Pancreas (tissue), 10 donors: ENCODE data around the gene TMEM108. TPM values are rescaled to one million over a fixed set of nuclear protein-coding genes. Genes with fewer than 3 reads are reported as not detected.

ENCODE experiments used
- ATAC-seq, 4 donors: fragments of 200-7000 bp; cut with Tn5 transposase; one replicate each; pipeline versions ENCODE4 v1.8.0 to v1.9.1; 2020; ENCODE audit warnings: mild to moderate bottlenecking in 4 of 4, moderate library complexity in 4 of 4
- DNase-seq, 6 donors: peaks; one replicate each; pipeline ENCODE4 v3.0.0-alpha.2; 2020
- FAIRE-seq: peaks from 2 replicates; lab custom pipeline; 2012; peaks lifted over from hg19 to GRCh38; lab: Jason Lieb, UNC
- H3K27ac ChIP-seq, 4 donors: fragments of 200-600 bp; sonication (generic); 1 replicate in 3 of 4; 2 replicates in 1 of 4; pipeline versions ENCODE4 v1.5.0 to v1.8.0; 2020
- H3K27me3 ChIP-seq, 4 donors: fragments of 200-600 bp; one replicate each; pipeline ENCODE4 v1.8.0; 2021
- H3K36me3 ChIP-seq, 3 donors: fragments of 200-600 bp; sonication (generic) in 1 of 3; one replicate each; pipeline versions ENCODE4 v1.5.0 to v1.8.0; 2020 to 2021
- H3K4me1 ChIP-seq, 3 donors: fragments of 200-600 bp; one replicate each; pipeline ENCODE4 v1.8.0; 2021
- H3K4me3 ChIP-seq, 4 donors: fragments of 200-600 bp; sonication (generic) in 2 of 4; one replicate each; pipeline versions ENCODE4 v1.5.0 to v1.8.0; 2020 to 2021
- H3K9me3 ChIP-seq, 4 donors: fragments of 200-600 bp; one replicate each; pipeline ENCODE4 v1.8.0; 2021
- WGBS, 2 donors: extraction: QIAGEN DNeasy Blood & Tissue Kit; methylation state at CpG; one replicate each; pipeline ENCODE4 v1.1.7; 2013; 5-methylcytosine and 5-hydroxymethylcytosine counted together
- intact Hi-C, 3 donors: fragments of 100-400 bp; cut with DNase I; formaldehyde crosslinking; loops; one replicate each; pipeline versions ENCODE4 v1.11.1 to v1.14.2; 2022
- polyA plus RNA-seq, 2 donors: library from polyadenylated mRNA; stranded (reverse); fragments of 200-250 nt; gene quantifications; one replicate each; pipeline ENCODE4 v1.2.3, GENCODE V29; 2013
- total RNA-seq, 6 donors: library from RNA; stranded (reverse); fragmentation: NEBNext Ultra II Directional in 4 of 6; extraction: Animal tissue kit (Norgen Biotek cat#: 25700) in 4 of 6; gene quantifications; one replicate each; pipeline versions ENCODE4 v1.2.1 to v1.2.4, GENCODE V29; 2021 to 2023
- TF ChIP-seq, protein P1 (sequence below), 4 donors: fragments of 200-600 bp; sonication (generic) in 3 of 4; IDR thresholded peaks; one replicate each; pipeline versions ENCODE4 v1.5.0 to v1.8.0; 2021; ENCODE audit warnings: antibody characterized with exemption in 4 of 4
- donor health status: healthy with polysubstance abuse.
- donor health status: DM: no; HTN: no; CAD: no; lungs with moderate emphysema.
- donor health status: DM: no; HTN: no; CAD: no.
- donor health status: control.
- donor health status: control.
- donor health status: Bipolar disorder and iron deficiency.
- donor health status: DM: yes; HTN: yes; CAD: no.
- donor health status: DM: no; HTN: no; CAD: no.
- donor health status: DM: no; HTN: no; CAD: no.
- donor health status: DM: yes; HTN: yes; CAD: no.

TMEM108 gene
- total and polyA plus RNA-seq, 8 donors = 0.23 to 2.1 (median 0.52) TPM

DNA sequence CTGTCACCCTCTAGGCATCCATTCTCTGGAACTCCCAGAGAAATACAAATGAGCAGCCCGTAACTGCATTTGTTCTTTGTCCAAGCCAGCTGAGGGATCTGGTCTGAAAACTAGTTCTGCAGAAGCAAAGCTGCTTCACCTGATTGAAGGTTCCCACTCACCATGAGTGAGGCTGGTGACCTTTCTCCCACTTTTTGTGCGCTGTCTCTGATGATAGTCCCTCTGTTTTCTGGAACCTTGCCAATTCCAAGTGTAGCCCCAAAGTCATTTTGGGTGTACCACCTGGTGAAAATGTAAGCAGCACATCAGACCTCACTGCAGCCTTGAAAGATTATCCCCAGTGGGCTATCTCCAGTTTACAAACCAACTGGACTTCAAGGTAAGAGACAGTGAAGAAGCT is 322.3 kb downstream of the TMEM108 start:
- Histone ChIP-seq H3K36me3 (no peaks in the 10 kb centered on the region), H3K4me3 (no peak overlapping the region), H3K27me3 (no peaks in the 10 kb centered on the region), H3K4me1 (no peaks in the 10 kb centered on the region), H3K27ac (no peak overlapping the region), H3K9me3 (no peaks in the 10 kb centered on the region)
- ATAC-seq (no peak), DNase-seq (no peak), FAIRE-seq (no peak)
- intact Hi-C loops = no loop called here
- WGBS, 2 donors = 85 to 86% methylated on average over 2 of the region's 2 CpGs
- TF ChIP-seq, protein P1, sequence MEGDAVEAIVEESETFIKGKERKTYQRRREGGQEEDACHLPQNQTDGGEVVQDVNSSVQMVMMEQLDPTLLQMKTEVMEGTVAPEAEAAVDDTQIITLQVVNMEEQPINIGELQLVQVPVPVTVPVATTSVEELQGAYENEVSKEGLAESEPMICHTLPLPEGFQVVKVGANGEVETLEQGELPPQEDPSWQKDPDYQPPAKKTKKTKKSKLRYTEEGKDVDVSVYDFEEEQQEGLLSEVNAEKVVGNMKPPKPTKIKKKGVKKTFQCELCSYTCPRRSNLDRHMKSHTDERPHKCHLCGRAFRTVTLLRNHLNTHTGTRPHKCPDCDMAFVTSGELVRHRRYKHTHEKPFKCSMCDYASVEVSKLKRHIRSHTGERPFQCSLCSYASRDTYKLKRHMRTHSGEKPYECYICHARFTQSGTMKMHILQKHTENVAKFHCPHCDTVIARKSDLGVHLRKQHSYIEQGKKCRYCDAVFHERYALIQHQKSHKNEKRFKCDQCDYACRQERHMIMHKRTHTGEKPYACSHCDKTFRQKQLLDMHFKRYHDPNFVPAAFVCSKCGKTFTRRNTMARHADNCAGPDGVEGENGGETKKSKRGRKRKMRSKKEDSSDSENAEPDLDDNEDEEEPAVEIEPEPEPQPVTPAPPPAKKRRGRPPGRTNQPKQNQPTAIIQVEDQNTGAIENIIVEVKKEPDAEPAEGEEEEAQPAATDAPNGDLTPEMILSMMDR (IDR thresholded peaks at IDR 0.05) = no peak

DNA sequence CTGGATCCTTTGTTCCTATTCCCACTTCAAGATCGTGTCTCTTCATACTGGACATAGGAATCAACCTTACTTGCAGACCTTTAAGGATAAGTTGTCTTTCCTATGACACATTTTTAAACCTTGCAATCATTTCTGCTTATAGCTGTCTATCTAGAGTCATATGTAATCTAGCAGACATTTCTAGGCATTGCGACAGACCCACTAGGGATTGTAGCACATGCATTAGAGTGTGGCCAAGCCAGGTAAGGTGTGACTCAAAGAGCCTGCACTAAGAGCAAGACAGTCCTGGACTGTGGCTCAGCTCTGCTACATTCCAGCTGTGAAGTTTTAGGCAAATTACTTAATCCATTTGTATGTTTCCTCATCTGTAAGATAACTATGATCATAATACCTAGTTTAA is 322.8 kb downstream of the TMEM108 start:
- intact Hi-C loops = no loop called here
- H3K36me3 ChIP-seq = no peaks in the 10 kb centered on the region
- DNase-seq (no peak), ATAC-seq (no peak), FAIRE-seq (no peak)
- H3K4me1 ChIP-seq = no peaks in the 10 kb centered on the region
- 80 to 86% methylated on average over 2 of the region's 2 CpGs for WGBS, 2 donors
- no peaks in the 10 kb centered on the region for H3K27me3 ChIP-seq
- TF ChIP-seq, protein P1 (IDR thresholded peaks at IDR 0.05) = no peak
- H3K9me3 ChIP-seq = no peaks in the 10 kb centered on the region
- no peak overlapping the region for H3K27ac ChIP-seq
- no peak overlapping the region for H3K4me3 ChIP-seq

DNA sequence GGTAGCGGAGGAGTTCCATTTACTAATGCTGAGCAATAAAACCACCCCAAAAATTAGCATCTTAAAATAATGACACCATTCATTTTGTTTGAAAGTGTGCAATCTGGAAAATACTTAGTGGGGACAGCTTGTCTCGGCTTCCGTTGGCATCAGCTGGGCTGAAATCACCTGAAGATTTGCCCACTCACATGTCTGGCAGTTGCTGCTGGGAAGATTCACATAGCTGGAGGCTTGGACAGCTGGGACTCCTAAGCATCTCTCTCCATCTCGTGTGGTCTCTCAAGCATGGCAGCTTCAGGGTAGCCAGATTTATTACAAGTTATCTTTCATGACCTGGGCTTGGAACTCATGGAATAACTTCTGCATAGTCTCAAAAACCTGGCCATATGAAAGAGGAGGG is 323.2 kb downstream of the TMEM108 start:
- 74 to 80% methylated on average over 4 of the region's 4 CpGs for WGBS, 2 donors
- H3K27ac ChIP-seq = no peak overlapping the region
- H3K27me3 ChIP-seq = no peaks in the 10 kb centered on the region
- H3K4me3 ChIP-seq = no peak overlapping the region
- FAIRE-seq (no peak), DNase-seq (no peak), ATAC-seq (no peak)
- intact Hi-C loops = no loop called here
- TF ChIP-seq, protein P1 (IDR thresholded peaks at IDR 0.05) = no peak
- no peaks in the 10 kb centered on the region for H3K36me3 ChIP-seq
- no peaks in the 10 kb centered on the region for H3K4me1 ChIP-seq
- no peaks in the 10 kb centered on the region for H3K9me3 ChIP-seq

DNA sequence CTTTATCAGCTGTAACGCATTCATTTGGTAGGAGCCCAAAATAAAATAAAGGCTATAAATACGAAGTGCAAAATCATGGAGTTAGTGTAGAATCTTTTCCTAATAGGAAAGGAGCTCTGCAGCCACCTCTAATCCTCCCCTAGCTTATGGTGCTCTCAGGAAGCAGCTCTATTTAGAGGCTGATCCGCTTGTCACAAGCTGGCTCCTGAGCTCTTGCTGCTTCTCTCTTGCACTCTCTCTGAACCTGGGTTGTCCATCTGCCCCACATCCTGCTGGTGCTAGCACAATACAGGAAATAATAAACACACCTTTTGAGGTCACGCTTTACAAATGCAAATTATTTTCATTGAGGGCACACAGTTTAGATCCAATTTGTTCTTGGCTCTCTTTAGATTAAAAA is 324.3 kb downstream of the TMEM108 start:
- H3K9me3 ChIP-seq = no peaks in the 10 kb centered on the region
- FAIRE-seq = no peak
- intact Hi-C loops = no loop called here
- WGBS, 2 donors = 76 to 83% methylated on average over 4 of the region's 4 CpGs
- H3K36me3 ChIP-seq = no peaks in the 10 kb centered on the region
- H3K27ac ChIP-seq = no peak overlapping the region
- no peaks in the 10 kb centered on the region for H3K4me1 ChIP-seq
- no peaks in the 10 kb centered on the region for H3K27me3 ChIP-seq
- TF ChIP-seq, protein P1 (IDR thresholded peaks at IDR 0.05) = no peak
- no peak overlapping the region for H3K4me3 ChIP-seq
- DNase-seq = no peak
- ATAC-seq = no peak

DNA sequence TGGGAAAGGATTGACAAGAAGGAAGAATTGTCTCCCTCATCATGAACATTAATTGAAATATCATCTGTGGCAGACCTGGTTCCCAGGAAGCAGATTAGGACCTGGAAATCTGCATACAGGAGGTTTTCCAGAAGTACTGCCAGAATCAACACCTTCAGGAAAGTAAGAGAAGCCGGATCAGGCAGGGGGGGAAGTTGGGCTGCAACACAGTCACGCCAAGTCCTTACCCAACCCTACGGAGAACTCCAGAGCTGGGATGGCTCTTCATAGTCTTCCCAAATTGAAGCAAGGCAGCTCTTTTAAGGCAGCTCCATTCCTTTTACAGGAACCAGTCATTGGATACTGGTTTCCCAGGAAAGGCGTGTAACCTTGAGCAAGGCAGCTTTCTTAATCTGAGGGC is 326.5 kb downstream of the TMEM108 start:
- H3K27me3 ChIP-seq = no peaks in the 10 kb centered on the region
- FAIRE-seq = no peak

More for the DNA sequence above, 326.5 kb downstream of the TMEM108 start:
- ATAC-seq (no peak), DNase-seq (no peak)
- no peaks in the 10 kb centered on the region for H3K4me1 ChIP-seq
- no peak overlapping the region for H3K27ac ChIP-seq
- H3K36me3 ChIP-seq = no peaks in the 10 kb centered on the region
- WGBS, 2 donors = 75 to 86% methylated on average over 4 of the region's 4 CpGs
- no peaks in the 10 kb centered on the region for H3K9me3 ChIP-seq
- intact Hi-C loops = no loop called here
- H3K4me3 ChIP-seq = no peak overlapping the region
- TF ChIP-seq, protein P1 (IDR thresholded peaks at IDR 0.05) = no peak
